NCI-H524 treated with DMSO at 0.1 percent for 48 hours (cell line): ENCODE results near the gene MED14.
"Not testable (repeated sequence)": the region's sequence is repeated elsewhere in the genome, so short reads cannot be mapped to it uniquely, and the experiment has no call there.

Experiments used
- DNase-seq: peaks from one replicate; lab custom pipeline; 2025; lab: John Stamatoyannopoulos, UW

The MED14 gene

GRCh38 chrX:40735325-40736169 lies at the start of gene MED14:
Gene MED14 (minus strand): TSS chrX:40735542. CDS start chrX:40735412, 130 bp downstream.
- peak; percentile 85 for DNase-seq

- no peak for DNase-seq
Observed at GRCh38 chrX:40784516-40785151, 49.3 kb upstream of the MED14 start.

DNA sequence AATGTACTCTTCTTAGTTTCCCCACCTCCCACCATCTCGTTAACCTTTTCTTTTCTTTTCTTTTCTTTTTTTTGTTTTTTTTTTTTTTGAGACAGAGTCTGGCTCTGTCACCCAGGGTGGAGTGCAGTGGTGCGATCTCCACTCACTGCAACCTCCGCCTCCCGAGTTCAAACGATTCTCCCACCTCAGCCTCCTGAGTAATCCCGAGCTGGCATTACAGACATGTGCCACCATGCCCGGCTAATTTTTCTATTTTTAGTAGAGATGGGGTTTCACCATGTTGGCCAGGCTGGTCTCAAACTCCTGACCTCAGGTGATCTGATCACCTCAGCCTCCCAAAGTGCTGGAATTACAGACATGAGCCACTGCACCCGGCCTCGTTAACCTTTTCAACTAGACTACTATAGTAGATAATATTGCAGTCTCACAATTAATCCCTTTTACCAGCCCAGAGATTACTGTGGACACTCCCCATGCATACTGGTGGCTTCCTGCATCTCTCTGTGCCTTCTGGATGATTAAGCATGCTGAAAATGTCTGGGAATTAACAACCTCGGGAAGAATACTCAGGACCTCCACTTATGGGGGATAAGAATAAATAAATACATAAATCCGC lies 47.4 kb upstream of the MED14 start:
- DNase-seq = peak; percentile 79

DNA sequence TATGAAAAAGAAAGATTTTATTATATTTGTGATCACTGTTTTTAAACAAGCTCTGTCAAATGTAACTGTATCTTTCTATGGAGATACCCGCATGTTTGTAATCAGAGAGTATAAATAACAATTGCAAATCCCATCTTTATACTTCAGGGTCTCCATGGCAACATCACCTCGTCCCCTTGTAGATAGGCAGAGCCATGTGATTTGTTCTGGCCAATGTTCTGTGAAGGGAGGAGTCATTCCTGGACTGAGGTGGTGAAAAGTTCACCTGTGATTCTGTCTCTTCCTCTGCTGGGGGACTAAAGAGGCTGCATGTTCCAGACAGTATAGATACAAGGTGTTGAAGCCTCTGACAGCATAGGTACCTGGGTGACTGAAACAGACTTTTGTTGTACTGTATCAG lies 45.6 kb upstream of the MED14 start:
- no peak for DNase-seq

GRCh38 chrX:40780082-40780481 lies 44.7 kb upstream of the MED14 start:
- DNase-seq = no peak

GRCh38 chrX:40778861-40779575 lies 43.7 kb upstream of the MED14 start:
- DNase-seq = no peak

DNA sequence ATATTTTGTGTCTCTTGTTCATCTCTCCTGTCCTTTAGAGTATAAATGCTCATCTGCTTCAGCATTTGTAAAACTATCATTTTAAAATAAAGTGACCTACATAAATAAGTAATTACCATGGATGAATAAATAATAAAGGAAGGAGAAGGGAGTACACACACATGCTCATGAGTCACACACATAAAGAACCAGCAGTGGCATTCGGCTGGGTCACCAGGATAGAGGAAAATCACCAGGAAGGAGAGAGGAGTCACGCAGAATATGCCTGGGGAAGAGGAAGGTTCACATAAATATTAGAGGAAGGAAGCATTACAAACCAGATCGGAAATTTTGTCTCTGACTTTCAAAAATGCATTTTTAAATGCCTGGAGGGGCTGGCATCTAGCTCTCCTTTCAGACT lies 38.5 kb upstream of the MED14 start:
- DNase-seq = no peak

DNA sequence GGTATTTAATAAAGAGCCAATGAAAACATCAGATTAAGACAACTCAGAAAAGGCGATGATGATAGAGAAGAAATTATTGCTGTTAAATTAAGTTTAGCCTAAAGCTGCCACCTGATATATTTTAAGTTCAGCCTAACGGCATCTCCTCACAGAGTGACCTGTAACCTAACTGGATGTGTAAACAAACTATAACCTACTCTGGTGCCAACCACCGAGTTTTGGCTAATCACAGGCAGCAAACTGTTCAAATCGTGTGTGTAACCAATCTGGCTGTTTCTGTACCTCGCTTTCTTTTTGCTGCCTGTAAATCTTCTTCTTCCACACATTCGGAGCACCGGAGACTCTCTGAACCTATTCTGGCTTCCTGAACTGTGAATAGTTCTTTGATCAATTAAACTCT lies 37.8 kb upstream of the MED14 start:
- DNase-seq = no peak

- no peak for DNase-seq
Observed at GRCh38 chrX:40772290-40772689, 36.9 kb upstream of the MED14 start.

DNA sequence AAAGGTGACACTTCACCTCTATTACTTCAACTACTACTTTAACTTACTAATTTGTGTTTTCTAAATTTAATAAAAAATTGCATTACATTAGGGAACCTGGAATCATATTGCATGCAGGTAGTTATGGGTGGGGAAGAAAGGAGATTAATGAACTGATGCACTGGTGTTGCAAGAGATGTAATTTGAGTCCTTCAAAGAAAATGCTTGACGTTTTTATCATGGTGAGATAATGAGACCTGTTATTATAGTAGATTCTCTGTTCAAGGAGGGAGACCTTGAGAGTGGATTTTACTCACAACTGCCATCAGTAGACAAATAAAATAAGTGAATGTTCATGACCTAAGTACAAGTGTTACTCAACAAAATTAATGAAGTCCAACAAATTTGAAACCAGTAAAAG lies 26.4 kb upstream of the MED14 start:
- no peak for DNase-seq

DNA sequence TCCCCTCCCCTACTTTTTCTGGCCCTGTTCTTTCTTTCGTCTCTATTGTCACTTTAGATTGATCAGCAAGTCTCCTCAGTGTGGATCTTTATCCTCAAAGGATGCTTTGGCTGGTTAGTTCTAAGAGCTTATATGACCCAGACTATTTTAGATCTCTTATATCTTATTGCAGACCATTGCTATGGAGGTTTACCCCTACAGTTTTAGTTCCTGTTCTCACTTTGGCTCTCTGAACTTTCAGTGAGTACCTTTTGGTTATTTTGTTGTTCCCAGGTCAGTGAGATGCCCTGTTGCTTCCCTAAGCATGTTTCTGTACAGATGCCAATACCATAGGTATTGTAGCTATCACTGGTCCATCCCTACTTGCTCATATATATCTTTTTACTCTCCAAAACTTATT lies 24.0 kb upstream of the MED14 start:
- DNase-seq = no peak

- DNase-seq = no peak
Observed at GRCh38 chrX:40757058-40757457, 21.7 kb upstream of the MED14 start.

DNA sequence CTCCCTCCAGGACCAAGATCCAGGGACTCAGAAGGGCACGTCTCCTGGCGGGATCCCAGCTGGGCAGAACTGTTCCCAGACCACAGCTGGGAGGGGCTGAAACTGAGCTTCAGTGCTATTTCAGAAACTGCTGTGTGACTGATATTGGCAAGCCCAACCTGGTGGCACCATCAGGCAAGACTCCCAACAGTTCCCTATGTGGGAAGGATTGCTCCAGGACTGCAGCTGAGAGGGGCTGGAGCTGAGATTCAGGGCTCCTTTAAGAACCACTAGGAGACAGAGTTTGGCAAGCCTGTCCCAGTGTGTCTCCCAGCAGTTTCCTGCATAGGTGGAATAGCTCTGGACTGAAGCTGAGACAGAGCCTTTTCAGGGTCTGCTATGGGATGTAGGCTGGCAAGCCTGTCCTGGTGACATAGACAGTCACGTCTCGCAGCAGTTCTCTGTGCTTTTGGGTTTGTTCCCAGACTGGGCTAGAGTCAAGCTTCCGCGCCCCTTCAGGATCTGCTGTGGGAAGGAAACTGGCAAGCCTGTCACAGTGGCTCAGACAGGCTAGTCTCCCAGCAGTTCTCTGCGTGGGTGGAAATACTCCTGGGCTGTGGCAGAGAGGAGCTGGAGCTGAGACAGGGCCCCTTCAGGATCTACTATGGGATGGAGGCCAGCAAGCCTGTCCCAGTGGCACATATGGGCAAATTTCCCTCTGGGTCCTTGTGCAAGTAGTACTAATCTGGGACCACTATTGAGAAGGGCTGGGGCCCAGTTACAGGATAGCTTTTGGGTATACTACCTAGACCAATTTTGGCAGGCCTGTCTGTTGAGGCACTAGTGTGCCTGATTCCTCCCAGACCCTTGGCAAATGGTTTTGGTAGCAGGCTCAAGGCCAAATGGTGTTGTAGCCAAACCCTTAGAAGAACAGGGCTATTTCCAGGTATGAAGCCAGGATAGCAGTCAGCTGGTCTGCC lies 20.2 kb upstream of the MED14 start:
- no peak for DNase-seq

DNA sequence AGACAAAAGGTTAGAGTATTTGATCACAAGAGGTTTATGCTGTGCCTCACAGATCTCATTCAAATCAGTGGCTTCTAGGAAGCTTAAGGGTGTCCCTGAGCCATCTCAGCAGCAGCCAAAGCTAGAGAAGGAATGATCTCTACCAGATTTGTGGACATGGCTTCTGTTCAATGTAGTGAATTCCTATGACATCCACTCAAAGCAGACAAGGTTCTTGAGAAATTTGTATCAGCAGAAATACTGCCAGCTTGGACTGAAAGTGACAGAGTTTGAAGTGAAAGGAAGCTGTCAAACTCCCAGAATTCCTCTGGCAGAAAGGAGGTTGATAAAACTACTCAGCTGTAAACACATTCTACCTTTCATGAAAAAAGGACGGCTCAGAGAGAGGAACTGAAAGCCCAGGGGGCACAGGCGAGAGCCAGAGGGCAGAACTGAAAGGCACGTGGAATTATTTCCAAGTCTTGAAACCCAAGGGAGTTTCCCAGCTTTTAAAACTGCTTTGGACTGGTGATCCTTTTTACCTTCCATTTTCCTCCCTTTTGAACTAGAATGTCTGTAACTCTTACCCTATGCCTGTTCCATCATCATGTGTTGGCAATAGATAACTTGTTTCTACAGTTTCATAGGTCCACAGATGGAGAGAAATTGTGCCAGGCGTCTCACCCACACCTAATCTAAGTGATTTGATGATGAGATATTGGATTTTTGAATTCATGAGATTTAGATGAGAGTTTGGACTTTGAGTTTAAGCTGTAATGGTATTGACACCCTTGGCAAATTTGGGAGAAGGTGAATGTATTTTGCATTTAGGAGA lies 14.5 kb upstream of the MED14 start:
- no peak for DNase-seq

- no peak for DNase-seq
Observed at GRCh38 chrX:40748977-40749376, 13.6 kb upstream of the MED14 start.

DNA sequence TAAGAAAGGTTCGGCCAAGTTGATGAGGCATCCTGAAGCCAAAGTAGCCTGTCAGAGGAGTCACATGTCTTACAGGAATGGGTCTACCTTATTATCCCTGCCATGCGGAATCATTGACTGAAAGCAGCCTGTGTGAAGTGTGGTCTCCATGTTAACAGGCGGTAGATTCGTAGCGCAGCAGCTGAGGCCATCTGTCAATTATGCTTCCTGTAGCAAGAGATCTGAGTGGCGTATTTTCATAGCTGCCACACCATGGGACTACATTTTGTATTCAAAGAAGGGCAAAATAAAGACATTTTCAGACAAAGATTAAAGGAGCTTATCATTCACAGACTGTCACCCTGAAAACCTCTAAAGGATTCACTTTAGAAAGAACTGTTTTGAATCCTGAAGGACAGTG lies 11.2 kb upstream of the MED14 start:
- DNase-seq = peak; percentile 62

- DNase-seq = no peak
Observed at GRCh38 chrX:40736170-40736505, 796 bp upstream of the MED14 start.

GRCh38 chrX:40734971-40735324 lies 394 bp downstream of the MED14 start:
- DNase-seq = no peak

DNA sequence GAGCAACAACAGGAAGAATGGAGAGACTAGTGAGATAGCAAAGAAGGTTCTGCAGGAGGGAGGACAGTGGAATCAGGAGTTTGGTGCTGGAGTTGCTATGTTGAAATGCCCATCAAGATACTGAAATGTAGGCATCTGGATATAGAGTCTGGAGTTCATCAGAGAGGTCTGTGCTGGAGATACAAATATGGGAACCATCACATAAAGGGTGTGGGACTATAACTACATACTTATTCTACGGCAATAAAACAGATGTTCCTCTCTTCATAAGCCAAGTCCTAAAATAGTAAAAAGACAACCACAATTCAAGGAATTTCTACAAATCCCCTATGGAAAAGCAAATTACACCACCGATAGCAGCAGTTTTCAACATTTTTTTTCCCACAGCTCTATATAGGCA lies 1.6 kb downstream of the MED14 start:
- DNase-seq = no peak

DNA sequence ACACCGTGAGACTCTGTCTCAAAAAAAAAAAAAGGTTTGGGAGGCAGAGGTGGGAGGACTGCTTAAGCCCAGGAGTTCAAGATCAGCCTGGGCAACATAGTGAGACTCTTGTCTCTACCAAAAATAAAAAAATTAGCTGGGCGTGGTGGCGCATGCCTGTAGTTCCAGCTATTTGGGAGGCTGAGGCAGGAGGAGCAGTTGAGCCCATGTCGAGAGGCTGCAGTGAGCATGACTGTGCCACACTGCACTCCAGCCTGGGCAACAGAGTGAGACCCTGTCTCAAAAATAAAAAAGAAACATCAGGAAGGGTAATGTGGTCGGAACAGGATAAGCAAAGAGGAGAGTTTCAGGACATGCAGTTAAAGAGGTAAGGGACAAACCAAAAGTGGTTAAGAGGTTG lies 2.8 kb downstream of the MED14 start:
- DNase-seq = not testable (repeated sequence)
